Liver (tissue), 9 donors: Measurements from ENCODE around the gene PYCR2. TPM values are rescaled to one million over a fixed set of nuclear protein-coding genes. Genes with fewer than 3 reads are reported as not detected.

Experiments
- DNase-seq: peaks from one replicate; pipeline ENCODE4 v3.0.0-alpha.2; 2017; ENCODE audit warnings: low spot score
- H3K27ac ChIP-seq, 2 donors: one replicate each; pipeline ENCODE4 v1.7.0; 2013; ENCODE audit warnings: inconsistent platforms in 2 of 2, low read length in 2 of 2, control low read depth in 1 of 2, low read depth in 1 of 2, mild to moderate bottlenecking in 1 of 2
- H3K27me3 ChIP-seq, 4 donors: one replicate each; pipeline versions ENCODE4 v1.6.1 to v1.7.0; 2013; ENCODE audit warnings: low read length in 3 of 4, inconsistent platforms in 1 of 4, mild to moderate bottlenecking in 1 of 4, moderate library complexity in 1 of 4; ENCODE audit not compliant: control insufficient read depth in 4 of 4, insufficient read depth in 4 of 4
- H3K36me3 ChIP-seq, 4 donors: one replicate each; pipeline versions ENCODE4 v1.6.1 to v1.7.0; 2013; ENCODE audit warnings: low read length in 3 of 4, mild to moderate bottlenecking in 3 of 4, low read depth in 1 of 4, moderate library complexity in 1 of 4; ENCODE audit not compliant: control insufficient read depth in 4 of 4, insufficient read depth in 3 of 4
- H3K4me1 ChIP-seq, 4 donors: one replicate each; pipeline versions ENCODE4 v1.6.1 to v1.7.0; 2013; ENCODE audit warnings: low read length in 3 of 4, mild to moderate bottlenecking in 3 of 4, moderate library complexity in 1 of 4; ENCODE audit not compliant: control insufficient read depth in 4 of 4, insufficient read depth in 4 of 4
- H3K4me3 ChIP-seq, 3 donors: one replicate each; pipeline versions ENCODE4 v1.6.1 to v1.7.0; 2013; ENCODE audit warnings: low read length in 3 of 3, control low read depth in 1 of 3, low read depth in 1 of 3, mild to moderate bottlenecking in 1 of 3
- H3K9ac ChIP-seq, 2 donors: one replicate each; pipeline ENCODE4 v1.7.0; 2013; ENCODE audit warnings: low read length in 2 of 2, mild to moderate bottlenecking in 2 of 2, moderate library complexity in 2 of 2, control low read depth in 1 of 2, low read depth in 1 of 2
- H3K9me3 ChIP-seq, 4 donors: one replicate each; pipeline versions ENCODE4 v1.6.1 to v1.7.0; 2013; ENCODE audit warnings: low read length in 3 of 4; ENCODE audit not compliant: control insufficient read depth in 4 of 4
- CTCF ChIP-seq: fragments of 150-350 bp; IDR thresholded peaks from 2 replicates; pipeline ENCODE4 v1.5.1; 2017; ENCODE audit warnings: improper control_type of control experiment, low read depth, low read length; ENCODE audit not compliant: missing input control
- EGR1 ChIP-seq, 2 donors: IDR thresholded peaks; 2 replicates each; pipeline ENCODE4 v1.6.1; 2016 to 2018; ENCODE audit warnings: antibody characterized with exemption in 2 of 2, low read depth in 2 of 2
- FOXA1 ChIP-seq: IDR thresholded peaks from 2 replicates; pipeline ENCODE4 v1.6.1; 2016; ENCODE audit warnings: antibody characterized with exemption
- FOXA2 ChIP-seq: IDR thresholded peaks from 2 replicates; pipeline ENCODE4 v1.6.1; 2016; ENCODE audit warnings: antibody characterized with exemption
- GABPA ChIP-seq, 2 donors: IDR thresholded peaks in 1 of 2; conservative IDR thresholded peaks in 1 of 2; 2 replicates each; pipeline ENCODE4 v1.6.1; 2016; ENCODE audit warnings: antibody characterized with exemption in 2 of 2, mild to moderate bottlenecking in 1 of 2, moderate library complexity in 1 of 2
- HNF4A ChIP-seq, 2 donors: conservative IDR thresholded peaks; 2 replicates each; pipeline ENCODE4 v1.6.1; 2016; ENCODE audit warnings: antibody characterized with exemption in 2 of 2, mild to moderate bottlenecking in 2 of 2
- HNF4G ChIP-seq: IDR thresholded peaks from 2 replicates; pipeline ENCODE4 v1.6.1; 2016; ENCODE audit warnings: antibody characterized with exemption
- JUND ChIP-seq, 2 donors: IDR thresholded peaks; 2 replicates each; pipeline ENCODE4 v1.6.1; 2016; ENCODE audit warnings: antibody characterized with exemption in 2 of 2
- NR2F2 ChIP-seq: IDR thresholded peaks from 2 replicates; pipeline ENCODE4 v1.6.1; 2016; ENCODE audit warnings: antibody characterized with exemption
- RAD21 ChIP-seq, 2 donors: IDR thresholded peaks; 2 replicates each; pipeline ENCODE4 v1.6.1; 2016; ENCODE audit warnings: antibody characterized with exemption in 2 of 2, mild to moderate bottlenecking in 2 of 2
- REST ChIP-seq: IDR thresholded peaks from 2 replicates; pipeline ENCODE4 v1.6.1; 2016; ENCODE audit warnings: antibody characterized with exemption, mild to moderate bottlenecking
- RXRA ChIP-seq, 2 donors: IDR thresholded peaks; 2 replicates each; pipeline ENCODE4 v1.6.1; 2017 to 2018; ENCODE audit warnings: antibody characterized with exemption in 2 of 2, mild to moderate bottlenecking in 1 of 2
- SP1 ChIP-seq: IDR thresholded peaks from 2 replicates; pipeline ENCODE4 v1.6.1; 2018; ENCODE audit warnings: antibody characterized with exemption, mild to moderate bottlenecking
- TAF1 ChIP-seq: conservative IDR thresholded peaks from 2 replicates; pipeline ENCODE4 v1.6.1; 2016; ENCODE audit warnings: antibody characterized with exemption, mild to moderate bottlenecking
- YY1 ChIP-seq: IDR thresholded peaks from 2 replicates; pipeline ENCODE4 v1.6.1; 2016; ENCODE audit warnings: antibody characterized with exemption, mild to moderate bottlenecking
- WGBS: extraction: QIAGEN DNeasy Blood & Tissue Kit; methylation state at CpG from one replicate; pipeline ENCODE4 v1.1.7; 2013; 5-methylcytosine and 5-hydroxymethylcytosine counted together
- polyA plus RNA-seq, 2 donors: library from polyadenylated mRNA; stranded (reverse) in 1 of 2; unstranded in 1 of 2; fragments of 200-250 nt in 1 of 2; fragments of >200 nt in 1 of 2; fragmentation: Nextera tagmentation in 1 of 2; extraction: Ambion mirVana in 1 of 2; gene quantifications; one replicate each; pipeline versions ENCODE4 v1.2.1 to v1.2.3, GENCODE V29; 2013 to 2015
- total RNA-seq, 2 donors: library from RNA; depleted of rRNA; stranded (reverse); fragments of >200 nt; gene quantifications; one replicate each; pipeline ENCODE4 v1.2.3, GENCODE V29; 2014
- TF ChIP-seq, protein P1 (sequence below): IDR thresholded peaks from 2 replicates; pipeline ENCODE4 v1.6.1; 2016; ENCODE audit warnings: antibody characterized with exemption
- TF ChIP-seq, protein P2 (sequence below): IDR thresholded peaks from 2 replicates; pipeline ENCODE4 v1.6.1; 2016; ENCODE audit warnings: antibody characterized with exemption
- TF ChIP-seq, protein P3 (sequence below): IDR thresholded peaks from 2 replicates; pipeline ENCODE4 v1.6.1; 2016; ENCODE audit warnings: antibody characterized with exemption
- donor health status: healthy.
- donor health status: healthy.
- donor health status: healthy.
- donor health status: healthy.
- donor health status: healthy.

The PYCR2 gene
- total and polyA plus RNA-seq, 4 donors: 16.8 to 41.0 (median 33.0) TPM

DNA sequence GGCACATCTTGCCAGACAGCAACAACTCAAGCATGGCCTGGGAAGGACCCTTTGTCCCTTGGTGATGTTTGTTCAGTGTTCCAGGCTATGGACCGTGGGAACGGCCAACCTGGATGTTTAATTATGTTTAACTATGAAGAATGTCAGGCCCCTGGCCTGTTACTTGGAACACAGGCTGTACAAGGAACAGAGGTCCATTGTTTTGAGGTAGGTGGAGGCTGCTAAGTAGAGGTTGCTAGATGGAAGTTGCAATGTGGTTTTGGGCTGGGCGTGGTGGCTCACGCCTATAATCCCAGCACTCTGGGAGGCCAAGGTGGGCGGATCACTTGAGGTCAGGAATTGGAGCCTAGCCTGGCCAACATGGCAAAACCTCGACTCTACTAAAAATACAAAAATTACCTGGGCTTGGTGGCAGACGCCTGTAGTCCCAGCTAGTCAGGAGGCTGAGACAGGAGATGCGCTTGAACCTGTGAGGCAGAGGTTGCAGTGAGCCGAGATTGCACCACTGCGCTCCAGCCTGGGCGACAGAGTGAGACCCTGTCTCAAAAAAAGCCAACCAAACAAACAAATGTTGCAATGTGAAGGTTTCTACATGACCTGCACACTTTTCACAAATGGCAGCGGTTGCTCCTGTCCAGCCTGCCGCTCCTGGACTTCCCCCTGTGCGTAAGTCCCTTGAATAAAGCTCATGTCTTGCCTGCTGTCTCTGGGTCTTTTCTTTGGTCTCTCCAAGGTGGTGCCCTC, 32.6 kb downstream of the PYCR2 start (continued):
- TF ChIP-seq REST: peak; percentile 53
- TF ChIP-seq, protein P1, sequence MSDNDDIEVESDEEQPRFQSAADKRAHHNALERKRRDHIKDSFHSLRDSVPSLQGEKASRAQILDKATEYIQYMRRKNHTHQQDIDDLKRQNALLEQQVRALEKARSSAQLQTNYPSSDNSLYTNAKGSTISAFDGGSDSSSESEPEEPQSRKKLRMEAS: peak; percentile 27
- TF ChIP-seq SP1: peak; percentile 28
- TF ChIP-seq FOXA2: peak; percentile 45
- no peak for TF ChIP-seq NR2F2
- TF ChIP-seq RXRA (IDR thresholded peaks at IDR 0.05): peak; percentile 56 to 83
- no peak for TF ChIP-seq HNF4G
- TF ChIP-seq YY1: peak; percentile 76
- TF ChIP-seq, protein P2, sequence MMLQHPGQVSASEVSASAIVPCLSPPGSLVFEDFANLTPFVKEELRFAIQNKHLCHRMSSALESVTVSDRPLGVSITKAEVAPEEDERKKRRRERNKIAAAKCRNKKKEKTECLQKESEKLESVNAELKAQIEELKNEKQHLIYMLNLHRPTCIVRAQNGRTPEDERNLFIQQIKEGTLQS: no peak
- TF ChIP-seq RAD21 (IDR thresholded peaks at IDR 0.05): no peak
- peak; percentile 33 for TF ChIP-seq FOXA1
- TF ChIP-seq EGR1 (IDR thresholded peaks at IDR 0.05; ENCODE audit: low read depth in 2 of 2): no peak
- no peak for TF ChIP-seq TAF1

DNA sequence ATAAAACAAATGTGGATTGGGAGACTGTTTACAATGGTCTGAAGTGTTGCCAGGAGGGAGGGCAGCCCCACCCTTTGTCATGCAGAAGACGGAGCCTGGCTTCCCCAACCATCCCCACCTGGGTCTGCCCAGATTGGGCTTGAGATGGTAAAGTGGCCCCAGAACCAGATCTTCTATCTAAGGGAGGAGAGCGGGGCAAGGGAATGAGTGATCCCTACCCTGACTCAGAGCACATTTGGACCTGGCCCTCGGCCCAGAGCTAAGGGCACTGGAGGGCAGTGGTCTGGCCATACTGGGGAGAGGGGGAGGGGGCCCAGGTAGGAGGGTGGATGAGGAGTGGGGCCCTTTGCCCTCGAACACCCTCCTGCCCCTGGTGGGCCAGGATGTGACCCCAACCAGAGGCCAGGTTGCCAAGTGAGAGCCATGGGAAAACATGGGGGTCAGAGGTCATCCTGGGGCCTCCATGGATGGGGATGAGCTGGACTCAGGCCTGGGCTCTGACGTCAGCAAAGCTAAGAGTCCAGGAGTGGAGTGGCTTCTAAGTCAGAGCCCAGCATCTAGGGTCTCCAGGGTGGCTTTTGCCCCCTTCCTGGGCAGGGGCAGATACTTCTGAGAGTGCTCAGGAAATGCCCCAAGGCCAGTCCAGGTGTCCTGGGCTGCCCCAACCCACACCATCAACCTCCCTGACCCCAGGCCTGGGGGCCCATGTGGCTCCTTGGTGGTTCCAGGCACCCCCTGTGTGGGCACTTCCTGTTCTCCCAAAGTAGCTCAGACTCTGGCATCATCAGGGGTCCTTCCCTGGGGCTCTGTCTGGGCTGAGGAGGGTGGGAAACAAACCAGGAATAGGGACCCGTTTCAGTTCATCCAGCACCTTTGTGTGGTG, 33.5 kb downstream of the PYCR2 start:
- DNase-seq: peak; percentile 66
- TF ChIP-seq FOXA1 (no peak), NR2F2 (peak; percentile 71), HNF4A (conservative IDR thresholded peaks at IDR 0.05) (peak; percentile 38 to 78), RAD21 (IDR thresholded peaks at IDR 0.05) (no peak), RXRA (IDR thresholded peaks at IDR 0.05) (peak; percentile 77 to 93), CTCF (no peak), JUND (IDR thresholded peaks at IDR 0.05) (peak in 1 of 2 donors; percentile 58), REST (no peak), GABPA (IDR thresholded peaks at IDR 0.05 in 1 of 2, conservative IDR thresholded peaks at IDR 0.05 in 1 of 2) (no peak), FOXA2 (no peak), YY1 (peak; percentile 39), EGR1 (IDR thresholded peaks at IDR 0.05; ENCODE audit: low read depth in 2 of 2) (no peak), HNF4G (no peak), SP1 (peak; percentile 26), TAF1 (no peak)
- TF ChIP-seq, protein P3, sequence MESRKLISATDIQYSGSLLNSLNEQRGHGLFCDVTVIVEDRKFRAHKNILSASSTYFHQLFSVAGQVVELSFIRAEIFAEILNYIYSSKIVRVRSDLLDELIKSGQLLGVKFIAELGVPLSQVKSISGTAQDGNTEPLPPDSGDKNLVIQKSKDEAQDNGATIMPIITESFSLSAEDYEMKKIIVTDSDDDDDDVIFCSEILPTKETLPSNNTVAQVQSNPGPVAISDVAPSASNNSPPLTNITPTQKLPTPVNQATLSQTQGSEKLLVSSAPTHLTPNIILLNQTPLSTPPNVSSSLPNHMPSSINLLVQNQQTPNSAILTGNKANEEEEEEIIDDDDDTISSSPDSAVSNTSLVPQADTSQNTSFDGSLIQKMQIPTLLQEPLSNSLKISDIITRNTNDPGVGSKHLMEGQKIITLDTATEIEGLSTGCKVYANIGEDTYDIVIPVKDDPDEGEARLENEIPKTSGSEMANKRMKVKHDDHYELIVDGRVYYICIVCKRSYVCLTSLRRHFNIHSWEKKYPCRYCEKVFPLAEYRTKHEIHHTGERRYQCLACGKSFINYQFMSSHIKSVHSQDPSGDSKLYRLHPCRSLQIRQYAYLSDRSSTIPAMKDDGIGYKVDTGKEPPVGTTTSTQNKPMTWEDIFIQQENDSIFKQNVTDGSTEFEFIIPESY: no peak
- TF ChIP-seq, protein P1: no peak
- TF ChIP-seq, protein P2: no peak
- H3K27ac ChIP-seq: peak overlapping the region; percentile 55 to 64

More for the DNA sequence above, 33.5 kb downstream of the PYCR2 start:
- Histone ChIP-seq H3K4me3 (no peak overlapping the region), H3K4me1 (peaks cover 24 to 47% (median 36%) of the 10 kb centered on the region in 4 donors), H3K27me3 (no peaks in the 10 kb centered on the region), H3K36me3 (no peaks in the 10 kb centered on the region), H3K9me3 (no peaks in the 10 kb centered on the region), H3K9ac (no peak overlapping the region)
- 36% methylated on average over 6 of the region's 6 CpGs for WGBS
